GM21737 (cell line): ENCODE data around the gene FBH1.
A peak's percentile ranks its signal among the peaks of the same experiment; 100 is the strongest.
"Not testable (repeated sequence)": the region's sequence is repeated elsewhere in the genome, so short reads cannot be mapped to it uniquely, and the experiment has no call there.

ENCODE experiments used
- ATAC-seq: cut with Tn5 transposase; IDR thresholded peaks from one replicate; pipeline ENCODE4 v1.9.1; 2021; ENCODE audit warnings: mild to moderate bottlenecking, moderate library complexity; ENCODE audit not compliant: unreplicated experiment

Gene FBH1

GRCh38 chr10:5873515-5873995 lies 16.5 kb upstream of the FBH1 start:
- peak; percentile 69 for ATAC-seq

DNA sequence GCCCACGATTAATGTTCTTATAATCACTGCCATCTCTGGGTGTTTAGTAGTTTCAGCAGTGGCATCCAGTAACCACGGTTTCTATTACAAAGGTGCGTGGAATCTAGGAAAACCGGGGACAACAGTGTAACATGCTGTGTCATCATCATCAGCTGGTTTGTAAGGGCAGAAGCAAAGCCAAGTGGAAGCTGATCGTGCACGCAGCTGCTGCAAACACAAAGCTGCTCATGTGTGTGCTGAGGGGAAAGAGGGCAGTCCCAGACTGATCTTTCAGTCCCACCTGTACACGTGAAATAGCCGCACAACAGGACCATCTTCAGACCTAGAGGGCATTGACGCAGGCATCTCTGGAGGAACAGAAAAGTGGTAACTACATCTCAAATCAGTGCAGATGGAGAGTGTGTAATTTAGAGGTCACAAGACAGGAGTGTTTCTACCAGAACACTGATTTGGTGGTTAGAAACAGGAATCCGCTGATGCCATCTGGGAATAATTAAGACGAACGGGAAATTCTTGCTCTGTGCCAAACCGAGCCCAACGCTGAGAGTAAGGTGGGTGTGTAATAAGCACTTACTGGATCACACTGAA lies 13.8 kb upstream of the FBH1 start:
- no peak for ATAC-seq

DNA sequence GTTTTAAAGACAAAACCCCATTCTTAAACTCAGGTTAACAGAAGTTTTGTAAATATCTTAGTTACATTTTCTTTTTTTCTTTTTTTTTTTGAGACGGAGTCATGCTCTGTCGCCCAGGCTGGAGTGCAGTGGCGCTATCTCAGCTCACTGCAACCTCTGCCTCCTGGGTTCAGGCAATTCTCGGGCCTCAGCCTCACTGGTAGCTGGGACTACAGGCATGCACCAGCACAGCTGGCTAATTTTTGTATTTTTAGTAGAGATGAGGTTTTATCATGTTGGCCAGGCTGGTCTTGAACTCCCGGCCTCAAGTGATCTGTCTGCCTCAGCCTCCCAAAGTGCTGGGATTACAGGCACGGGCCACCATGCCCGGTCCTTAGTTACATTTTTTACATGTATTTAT lies 13.0 kb upstream of the FBH1 start:
- not testable (repeated sequence) for ATAC-seq

GRCh38 chr10:5882961-5883360 lies 7.1 kb upstream of the FBH1 start:
- no peak for ATAC-seq

DNA sequence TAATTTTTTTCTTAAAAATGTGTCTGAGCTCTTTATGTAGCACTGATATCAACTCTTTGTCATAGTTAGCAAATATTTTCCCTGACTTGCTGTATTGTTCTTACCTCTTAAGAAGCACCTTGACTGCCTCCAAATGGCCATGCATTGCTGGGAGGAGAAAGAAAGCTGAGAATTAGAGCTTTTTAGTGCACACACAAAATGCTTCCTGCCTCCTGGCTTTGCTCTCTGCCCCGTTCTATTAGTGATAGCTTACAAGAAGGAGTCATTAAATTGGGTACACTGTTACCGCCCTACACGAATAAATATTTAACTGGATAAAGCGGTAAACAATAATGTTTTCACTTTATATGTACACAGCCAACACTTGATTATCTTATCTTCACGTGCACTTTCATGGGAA lies 4.4 kb upstream of the FBH1 start:
- no peak for ATAC-seq

DNA sequence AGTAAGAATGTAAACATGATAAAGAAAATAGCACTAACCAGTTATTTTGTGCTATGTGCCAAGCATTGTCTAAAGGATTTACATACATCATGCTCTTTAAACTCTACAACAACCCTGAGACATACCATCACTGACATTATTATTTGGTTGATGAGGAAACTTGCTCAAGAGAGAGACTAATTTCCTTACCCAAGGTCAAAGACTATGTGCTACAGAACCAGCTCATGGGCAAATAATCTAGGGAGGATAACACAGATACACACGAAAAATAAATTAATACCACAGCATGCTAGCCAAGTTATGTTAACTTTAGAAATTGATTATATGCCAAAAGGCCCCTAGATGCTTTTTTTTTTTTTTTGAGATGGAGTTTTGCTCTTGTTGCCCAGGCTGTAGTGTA lies 3.0 kb upstream of the FBH1 start:
- no peak for ATAC-seq

GRCh38 chr10:5887641-5888040 lies 2.4 kb upstream of the FBH1 start:
- no peak for ATAC-seq

DNA sequence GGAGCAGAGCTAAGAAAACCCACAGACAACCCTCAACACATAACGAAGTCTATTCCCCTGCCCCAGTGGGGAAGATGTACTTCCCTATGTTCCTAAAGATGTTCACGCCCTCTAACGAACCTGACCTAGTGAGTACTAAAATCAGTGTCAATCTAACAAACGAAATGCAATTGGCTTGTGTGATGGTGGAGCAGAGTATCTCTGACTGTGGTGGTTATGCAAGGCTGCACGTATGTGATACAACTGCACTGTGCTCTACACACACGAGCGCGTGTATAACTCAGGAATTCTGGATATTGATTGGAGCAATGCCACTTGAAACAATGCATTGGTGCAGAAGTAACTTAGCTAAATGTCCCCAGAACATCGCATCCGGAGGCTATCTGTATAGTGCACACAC lies 1.7 kb upstream of the FBH1 start:
- no peak for ATAC-seq

DNA sequence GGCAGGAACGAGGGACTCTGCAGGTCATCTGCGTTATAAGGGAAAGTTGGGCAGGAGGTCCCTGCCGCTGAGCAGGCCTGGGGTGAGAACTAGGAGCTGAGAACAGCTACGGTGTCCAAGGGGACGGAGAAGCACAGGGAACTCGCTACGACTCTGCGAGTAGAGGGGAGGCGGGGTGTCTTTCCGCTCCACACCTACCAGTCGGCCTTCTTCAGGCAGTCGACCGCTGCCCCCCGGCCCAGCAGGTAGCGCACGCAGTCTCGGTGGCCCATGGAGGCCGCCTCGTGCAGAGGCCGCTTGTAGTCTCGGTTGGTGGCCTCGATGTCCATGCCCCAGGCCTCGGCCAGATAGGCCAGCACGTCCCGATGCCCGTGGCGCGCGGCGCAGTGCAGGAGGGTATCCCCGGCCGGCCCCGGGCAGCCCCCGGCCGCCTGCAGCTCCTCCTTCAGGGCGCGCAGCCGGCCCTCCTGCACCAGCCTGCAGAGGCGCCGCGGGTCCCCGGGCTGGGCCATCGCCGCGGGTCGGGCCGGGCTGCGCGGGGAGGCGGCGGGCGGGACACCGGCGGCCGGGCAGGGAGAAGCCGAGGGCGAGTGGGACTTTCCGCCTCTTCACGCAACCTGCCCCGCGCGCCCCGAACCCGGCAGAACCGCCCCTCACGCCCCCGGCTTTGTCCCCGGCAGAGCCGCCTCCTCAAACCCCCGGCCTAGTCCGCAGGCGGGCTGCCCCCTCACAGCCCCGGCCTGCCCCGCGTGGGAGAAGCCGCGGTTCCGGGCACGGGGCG lies 1.0 kb upstream of the FBH1 start:
- ATAC-seq: peak; percentile 24

DNA sequence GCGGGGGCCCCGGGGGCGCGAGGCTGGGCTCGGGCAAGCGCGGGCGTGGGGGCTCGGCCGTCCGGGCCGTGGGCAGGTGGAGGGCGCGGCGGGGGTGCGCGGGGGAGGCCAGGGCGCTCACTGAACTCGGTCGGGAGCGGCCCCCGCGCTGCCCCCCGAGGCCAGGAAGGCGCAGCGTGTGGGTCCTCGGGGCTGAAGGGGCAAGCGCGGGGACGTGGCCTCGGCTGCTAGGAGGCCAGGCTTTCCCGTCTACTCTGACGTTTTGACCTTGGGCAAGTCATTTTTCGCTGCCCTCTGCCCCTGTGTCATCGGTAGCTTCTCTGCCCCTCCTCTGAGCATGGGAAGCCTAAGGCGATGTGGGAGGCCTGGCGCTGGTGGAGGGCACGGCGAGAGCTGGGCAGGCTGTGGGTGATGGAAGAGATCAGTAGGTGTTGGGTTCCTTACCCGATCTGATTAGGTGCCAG lies 441 bp downstream of the FBH1 start:
- peak; percentile 7 for ATAC-seq

GRCh38 chr10:5891009-5891408 lies 966 bp downstream of the FBH1 start:
- no peak for ATAC-seq

DNA sequence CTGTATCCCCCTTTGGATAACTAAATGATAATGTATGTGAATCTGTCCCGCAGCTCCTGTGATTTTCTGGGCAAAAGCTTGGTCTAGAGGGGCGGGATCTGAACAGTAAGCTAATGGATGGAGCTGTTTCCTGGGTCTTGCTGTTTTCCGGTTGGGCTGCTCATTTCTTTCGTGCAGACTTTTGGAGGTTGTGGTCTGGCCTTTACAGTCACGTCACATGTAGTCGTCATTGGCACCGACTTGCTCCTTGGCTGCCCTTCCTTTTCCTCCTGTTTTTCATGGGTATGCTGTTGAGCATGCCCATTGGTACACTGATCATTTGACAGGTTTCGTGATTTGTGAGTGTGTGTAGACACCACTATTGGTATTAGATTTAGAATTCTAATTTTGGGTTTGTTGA lies 2.0 kb downstream of the FBH1 start:
- no peak for ATAC-seq

- no peak for ATAC-seq
Observed at GRCh38 chr10:5893321-5893720, 3.3 kb downstream of the FBH1 start.

- ATAC-seq: no peak
Observed at GRCh38 chr10:5894403-5894802, 4.4 kb downstream of the FBH1 start.

DNA sequence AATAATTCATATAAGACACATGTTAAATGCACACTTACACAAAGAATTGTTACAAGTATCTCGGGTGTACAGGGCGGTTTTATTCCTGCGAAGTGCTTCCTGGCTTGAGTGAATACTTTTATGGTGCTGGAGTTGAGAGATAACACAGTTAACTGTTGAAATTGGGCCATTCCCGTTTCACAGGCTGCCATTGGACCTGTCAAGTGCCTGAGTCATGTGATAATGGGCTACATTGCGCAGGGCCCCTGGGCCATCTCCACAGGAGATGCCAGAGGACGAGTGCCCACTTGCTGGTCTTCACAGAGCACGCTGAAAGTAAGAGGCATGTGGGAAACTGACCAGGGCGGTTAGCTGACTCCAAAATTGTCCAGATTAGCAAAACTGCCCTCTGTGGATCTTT lies 4.8 kb downstream of the FBH1 start:
- ATAC-seq: no peak

- no peak for ATAC-seq
Observed at GRCh38 chr10:5895365-5895764, 5.3 kb downstream of the FBH1 start.

- peak; percentile 52 for ATAC-seq
Observed at GRCh38 chr10:5895804-5896203, 5.8 kb downstream of the FBH1 start.

DNA sequence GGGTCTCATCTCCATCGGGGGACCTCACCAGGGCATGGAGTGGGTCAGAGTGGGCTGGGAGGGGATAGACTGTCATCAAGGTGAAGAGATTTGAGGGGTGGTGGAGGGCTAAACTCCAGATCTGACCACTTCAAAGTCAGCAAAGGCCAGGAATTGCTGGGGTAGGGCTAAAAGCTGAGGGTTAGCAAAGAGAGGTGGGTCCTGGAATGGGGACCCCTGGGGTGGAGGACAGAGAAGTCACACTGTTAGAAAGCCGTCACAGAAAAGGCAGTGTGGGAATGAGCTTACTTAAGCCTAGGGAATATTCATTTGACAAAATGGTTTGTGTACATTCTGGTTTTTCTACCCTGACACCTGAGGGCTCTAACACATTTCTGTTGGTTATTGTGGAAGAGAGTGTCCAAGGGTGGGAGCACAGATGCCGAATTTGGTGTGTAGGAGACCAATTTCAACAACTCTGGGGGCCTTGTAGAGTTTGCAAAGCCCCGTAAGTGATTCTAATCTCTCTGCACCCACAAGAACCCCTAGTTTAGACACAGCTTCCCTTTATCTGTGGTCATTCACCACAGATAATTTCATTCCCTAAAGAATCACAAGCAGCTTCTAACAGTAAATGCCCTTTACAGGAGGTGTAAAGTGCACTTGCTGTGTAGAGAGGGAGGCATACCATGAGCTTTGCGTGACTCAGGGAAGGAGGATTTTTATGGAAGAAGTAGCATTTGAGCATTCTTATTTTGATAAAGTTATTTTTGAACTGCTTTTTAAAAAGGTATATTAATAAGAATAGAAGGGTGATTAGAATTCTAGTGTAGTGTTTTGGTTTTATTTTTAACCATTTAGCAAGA lies 6.4 kb downstream of the FBH1 start:
- ATAC-seq: peak; percentile 5

GRCh38 chr10:5897053-5897340 lies 7.0 kb downstream of the FBH1 start:
- no peak for ATAC-seq

DNA sequence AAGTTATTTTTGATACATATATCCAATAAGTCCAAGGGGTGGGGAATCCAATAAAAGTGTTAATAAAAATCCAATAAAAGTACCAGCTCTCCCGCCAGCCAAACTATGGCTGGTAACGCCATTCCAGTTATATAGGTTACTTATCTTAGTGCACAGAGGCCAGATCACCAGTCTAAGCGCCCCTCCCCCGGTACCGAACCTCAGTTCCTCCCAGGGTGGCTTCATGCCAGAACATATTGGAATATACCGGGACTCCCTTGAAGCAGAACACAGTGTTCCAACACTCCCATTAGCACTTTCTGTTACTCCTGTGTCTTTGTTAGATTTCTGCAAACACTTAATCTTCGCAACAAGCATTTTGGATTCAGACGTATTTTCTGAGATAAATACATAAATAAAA lies 7.5 kb downstream of the FBH1 start:
- no peak for ATAC-seq

GRCh38 chr10:5898163-5898562 lies 8.1 kb downstream of the FBH1 start:
- no peak for ATAC-seq

DNA sequence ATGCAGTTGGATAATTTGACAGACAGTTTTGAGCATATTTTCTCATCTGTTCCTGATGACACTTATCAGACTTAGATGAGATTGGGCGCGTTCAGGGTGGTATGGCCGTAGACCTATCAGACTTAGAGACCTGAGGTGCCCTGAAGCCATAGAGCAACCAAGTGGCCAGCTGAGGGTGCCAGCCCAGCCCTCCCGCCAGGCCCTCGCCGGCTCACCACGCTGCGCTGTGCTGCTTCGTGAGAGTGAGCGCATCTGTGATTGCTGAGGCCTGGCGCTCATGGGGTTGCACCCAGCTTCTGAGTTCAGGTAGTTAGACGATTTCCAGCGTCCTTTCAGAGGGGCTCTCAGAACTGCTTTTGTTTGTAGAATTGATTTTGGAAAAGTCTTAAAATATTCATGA lies 10.2 kb downstream of the FBH1 start:
- no peak for ATAC-seq
